Measurements from ENCODE around the gene BICC1. TPM values are rescaled to one million over a fixed set of nuclear protein-coding genes. Genes with fewer than 3 reads are reported as not detected.
"Not testable (repeated sequence)": the region's sequence is repeated elsewhere in the genome, so short reads cannot be mapped to it uniquely, and the experiment has no call there.

BICC1 gene
- total RNA-seq, 1 donor from 2014 or later: 17.0 TPM

- no peak for DNase-seq (ENCODE audit: low spot score)
These were observed 341.0 kb downstream of the BICC1 start for GRCh38 chr10:58853668-58854067.

DNA sequence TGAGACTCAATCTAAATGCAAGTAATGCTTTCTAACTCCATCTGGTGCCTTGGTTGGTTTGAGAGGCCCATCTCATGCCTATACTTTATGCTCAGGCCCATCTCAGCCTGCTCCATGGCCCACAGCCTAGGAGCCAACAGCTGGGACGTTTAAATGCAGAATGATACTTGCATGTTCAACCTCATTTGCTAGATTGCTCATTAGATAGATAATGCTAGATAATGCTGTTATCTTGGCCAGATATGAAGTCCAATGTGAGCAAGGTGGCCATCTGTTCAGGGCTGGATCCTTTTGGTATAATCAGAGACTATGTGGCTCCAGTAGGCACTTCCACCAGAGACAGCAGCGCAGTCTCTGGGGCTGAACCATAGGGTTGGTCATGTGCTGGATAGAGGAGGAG lies 342.1 kb downstream of the BICC1 start:
- DNase-seq (ENCODE audit: low spot score): no peak

DNA sequence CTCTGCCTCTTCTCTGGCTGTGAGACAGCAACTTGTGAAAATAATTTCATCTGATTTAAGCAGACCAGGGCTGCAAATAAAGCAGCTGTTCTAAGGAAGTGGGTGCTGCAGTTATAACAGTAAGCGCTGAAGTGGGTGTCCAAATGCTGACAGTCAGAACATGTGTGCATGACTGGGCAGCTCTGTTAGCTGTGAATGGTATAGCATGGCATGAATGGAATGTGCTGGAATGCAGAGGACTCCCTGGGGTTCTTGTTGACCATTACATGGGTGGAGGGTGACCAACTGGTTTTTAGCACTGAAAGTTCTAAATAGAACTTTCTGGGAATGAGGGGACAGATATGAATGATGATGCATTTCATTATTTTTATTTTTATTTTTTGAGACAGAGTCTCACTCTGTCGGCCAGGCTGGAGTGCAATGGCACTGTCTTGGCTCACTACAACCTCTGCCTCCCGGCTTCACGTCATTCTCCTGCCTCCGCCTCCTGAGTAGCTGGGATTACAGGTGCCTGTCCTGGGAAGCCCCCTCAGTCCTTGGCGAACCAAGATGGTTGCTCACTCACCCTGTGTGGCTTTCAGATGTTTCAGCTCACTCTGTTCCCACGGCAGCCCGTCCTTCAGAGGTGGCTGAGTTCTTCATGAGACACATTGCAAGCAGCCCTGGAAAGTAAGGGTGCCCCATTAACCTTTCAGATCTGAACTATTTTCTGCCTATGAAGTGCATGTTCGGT lies 344.0 kb downstream of the BICC1 start:
- DNase-seq (ENCODE audit: low spot score): no peak

- DNase-seq (ENCODE audit: low spot score): no peak
These were observed 344.7 kb downstream of the BICC1 start for GRCh38 chr10:58857251-58857805.

GRCh38 chr10:58858123-58858522 lies 345.5 kb downstream of the BICC1 start:
- not testable (repeated sequence) for DNase-seq (ENCODE audit: low spot score)

DNA sequence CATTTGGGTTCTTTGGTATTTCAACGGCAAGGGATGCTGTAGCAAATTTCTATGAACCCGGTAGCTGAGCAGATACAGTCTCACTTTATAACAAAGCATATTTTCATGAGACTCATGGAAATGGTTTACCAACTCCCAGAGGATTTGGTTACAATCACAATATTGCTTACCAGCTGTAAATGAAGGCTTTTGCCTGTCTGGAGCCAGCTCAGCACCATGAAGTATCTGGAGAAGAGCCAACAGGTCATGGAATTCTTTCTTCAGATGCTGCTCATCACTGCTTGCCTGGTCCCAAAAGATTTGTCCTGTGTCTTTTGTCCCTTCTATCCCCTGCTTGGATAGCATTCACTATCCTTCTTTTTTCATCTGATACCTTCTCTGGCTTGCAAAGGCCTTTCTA lies 346.9 kb downstream of the BICC1 start:
- no peak for DNase-seq (ENCODE audit: low spot score)

DNA sequence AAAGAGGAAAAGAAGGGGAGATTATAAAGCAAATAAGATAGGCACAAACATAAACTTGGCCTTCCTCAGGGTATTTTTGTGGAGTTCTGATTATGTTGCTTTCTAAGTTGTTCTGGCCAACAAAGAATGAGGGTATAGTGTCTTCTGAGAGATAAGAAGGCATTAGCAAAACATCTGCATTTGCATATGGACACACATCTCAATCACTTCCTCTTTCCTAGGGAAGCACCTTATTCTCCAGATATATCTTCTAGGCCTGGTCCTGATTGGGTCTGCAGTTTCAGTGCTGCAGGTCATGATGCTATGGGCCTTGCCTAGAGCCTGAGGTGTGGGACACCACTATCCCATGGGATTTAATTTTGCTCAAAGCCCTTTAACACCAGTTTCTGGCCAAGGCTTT lies 355.0 kb downstream of the BICC1 start:
- no peak for DNase-seq (ENCODE audit: low spot score)

DNA sequence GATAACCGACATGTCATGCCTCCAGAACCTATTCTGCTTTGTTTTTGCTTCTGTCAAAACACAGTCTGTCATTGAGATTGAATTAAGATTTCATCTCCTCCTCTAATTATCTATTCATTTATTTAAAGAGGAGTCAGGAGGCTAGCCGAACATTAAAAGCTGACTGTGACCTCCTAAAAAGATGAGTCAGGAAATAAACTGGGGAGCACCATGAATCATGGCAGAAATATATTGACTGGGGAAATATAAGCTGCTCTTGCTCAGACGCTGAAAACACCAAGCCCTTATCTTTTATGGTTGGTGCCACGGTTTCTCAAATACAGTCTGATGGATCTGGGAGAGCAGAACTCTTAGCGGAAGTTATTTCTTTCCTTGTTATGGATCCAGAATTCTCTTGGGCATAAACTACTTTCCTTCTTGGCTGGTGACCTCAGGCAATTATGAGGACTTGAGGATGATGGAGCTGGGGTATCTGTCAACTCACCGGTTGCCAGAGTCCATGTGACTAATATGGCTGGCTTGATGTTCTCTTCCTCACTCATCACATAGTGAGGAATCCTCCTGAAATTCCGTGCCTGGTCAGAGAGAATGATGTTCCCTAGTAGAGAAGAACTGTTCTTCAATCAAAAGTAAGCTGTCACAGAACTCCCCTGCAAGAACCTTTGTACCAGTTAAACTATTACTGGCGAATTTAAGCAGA lies 356.2 kb downstream of the BICC1 start:
- no peak for DNase-seq (ENCODE audit: low spot score)

GRCh38 chr10:58870070-58870469 lies 357.4 kb downstream of the BICC1 start:
- no peak for DNase-seq (ENCODE audit: low spot score)

DNA sequence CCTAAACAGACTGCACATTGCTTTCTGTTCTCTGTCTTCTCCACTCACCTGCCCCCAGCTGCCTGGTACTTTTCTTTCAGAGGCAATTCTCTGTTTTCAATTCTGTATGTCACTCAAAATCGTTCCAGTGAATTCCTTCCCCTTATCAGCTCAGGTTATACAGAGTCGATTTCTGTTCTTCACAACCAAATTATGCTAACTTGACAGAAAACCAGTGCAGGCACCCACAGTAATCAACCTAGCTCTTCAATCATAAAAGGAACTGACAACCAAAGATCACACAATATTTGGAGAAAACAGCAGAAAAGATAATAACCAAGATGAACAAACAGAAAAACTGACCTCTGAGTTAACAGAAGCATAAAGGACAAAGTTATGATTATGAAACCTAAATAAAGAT lies 360.5 kb downstream of the BICC1 start:
- DNase-seq (ENCODE audit: low spot score): no peak

Other genes with a start within 250 kb of the BICC1 start
- 5.7 TPM for gene IPMK, start 245.0 kb upstream of the BICC1 start, total RNA-seq
- gene CISD1, start 243.7 kb upstream of the BICC1 start, total RNA-seq: 23.2 TPM
- 18.7 TPM for gene UBE2D1, start 177.9 kb upstream of the BICC1 start, total RNA-seq
- gene TFAM, start 127.5 kb upstream of the BICC1 start, total RNA-seq: 27.9 TPM

All from mesenteric fat pad (tissue), 1 donor.